Nucleus accumbens (tissue), 56 donors: ENCODE measurements around the gene C9orf153.

ENCODE experiments used
- DNase-seq, 56 donors: peaks; one replicate each; lab custom pipeline; 2025; lab: John Stamatoyannopoulos, UW

The C9orf153 gene

GRCh38 chr9:86274821-86275643 lies 15.6 kb upstream of the C9orf153 start:
- DNase-seq, result peak in 2 of 56 donors; percentile 4 to 27

- no peak for DNase-seq
Measured at GRCh38 chr9:86272221-86272620, 12.8 kb upstream of the C9orf153 start.

GRCh38 chr9:86263876-86264275 lies 4.4 kb upstream of the C9orf153 start:
- DNase-seq, result no peak

- no peak for DNase-seq
Measured at GRCh38 chr9:86262492-86262891, 3.0 kb upstream of the C9orf153 start.

- DNase-seq, result no peak
Measured at GRCh38 chr9:86257391-86257790, 2.1 kb downstream of the C9orf153 start.

GRCh38 chr9:86256653-86257052 lies 2.8 kb downstream of the C9orf153 start:
- no peak for DNase-seq

GRCh38 chr9:86253577-86253976 lies 5.9 kb downstream of the C9orf153 start:
- no peak for DNase-seq

GRCh38 chr9:86252870-86253269 lies 6.6 kb downstream of the C9orf153 start:
- DNase-seq, result no peak

- DNase-seq, result no peak
Measured at GRCh38 chr9:86250123-86250522, 9.3 kb downstream of the C9orf153 start.

GRCh38 chr9:86248746-86249145 lies 10.7 kb downstream of the C9orf153 start:
- no peak for DNase-seq

- no peak for DNase-seq
Measured at GRCh38 chr9:86246752-86247161, 12.7 kb downstream of the C9orf153 start.

GRCh38 chr9:86242071-86242470 lies 17.4 kb downstream of the C9orf153 start:
- no peak for DNase-seq

- no peak for DNase-seq
Measured at GRCh38 chr9:86241216-86241615, 18.2 kb downstream of the C9orf153 start.

- no peak for DNase-seq
Measured at GRCh38 chr9:86238861-86239770, 20.3 kb downstream of the C9orf153 start.

GRCh38 chr9:86230858-86231257 lies 28.6 kb downstream of the C9orf153 start:
- DNase-seq, result no peak

GRCh38 chr9:86222667-86223066 lies 36.8 kb downstream of the C9orf153 start:
- DNase-seq, result no peak

- DNase-seq, result no peak
Measured at GRCh38 chr9:86219606-86220005, 39.9 kb downstream of the C9orf153 start.

GRCh38 chr9:86217076-86217755 lies 42.2 kb downstream of the C9orf153 start:
- DNase-seq, result no peak

- no peak for DNase-seq
Measured at GRCh38 chr9:86207193-86207592, 52.3 kb downstream of the C9orf153 start.

- peak in 10 of 56 donors; percentile 1 to 27 (median 3) for DNase-seq
Measured at GRCh38 chr9:86202338-86202882, 57.0 kb downstream of the C9orf153 start.
